Psoas muscle (tissue), 8 donors: ENCODE measurements around the gene ZBTB6. TPM values are rescaled to one million over a fixed set of nuclear protein-coding genes. Genes with fewer than 3 reads are reported as not detected.

Experiments used
- ATAC-seq, 4 donors: fragments of 200-7000 bp; cut with Tn5 transposase; one replicate each; pipeline ENCODE4 v1.9.1; 2020; ENCODE audit warnings: moderate library complexity in 3 of 4, mild to moderate bottlenecking in 2 of 4
- DNase-seq, 2 donors: peaks; one replicate each; pipeline ENCODE4 v3.0.0-alpha.2; 2020
- H3K27ac ChIP-seq: fragments of 200-600 bp; one replicate; pipeline ENCODE4 v1.8.0; 2022
- H3K27me3 ChIP-seq, 3 donors: fragments of 200-600 bp in 1 of 3; one replicate each; pipeline versions ENCODE4 v1.6.1 to v1.8.0; 2013 to 2022; ENCODE audit warnings: low read length in 2 of 3, mild to moderate bottlenecking in 2 of 3, moderate library complexity in 1 of 3; ENCODE audit not compliant: insufficient read depth in 3 of 3
- H3K36me3 ChIP-seq, 2 donors: fragments of 200-600 bp in 1 of 2; one replicate each; pipeline versions ENCODE4 v1.6.1 to v1.8.0; 2013 to 2022; ENCODE audit warnings: low read depth in 1 of 2, mild to moderate bottlenecking in 1 of 2, moderate library complexity in 1 of 2; ENCODE audit not compliant: insufficient read depth in 1 of 2
- H3K4me1 ChIP-seq: fragments of 200-600 bp; one replicate; pipeline ENCODE4 v1.8.0; 2022
- H3K4me3 ChIP-seq: fragments of 200-600 bp; one replicate; pipeline ENCODE4 v1.8.0; 2022; ENCODE audit warnings: mild to moderate bottlenecking
- H3K9me3 ChIP-seq: fragments of 200-600 bp; one replicate; pipeline ENCODE4 v1.8.0; 2022
- WGBS, 3 donors: extraction: QIAGEN DNeasy Blood & Tissue Kit; methylation state at CpG; one replicate each; pipeline versions ENCODE4 v1.1.6 to v1.1.7; 2013; 5-methylcytosine and 5-hydroxymethylcytosine counted together
- intact Hi-C, 2 donors: fragments of 100-400 bp; cut with DNase I; formaldehyde crosslinking; loops; one replicate each; pipeline versions ENCODE4 v1.11.0 to v1.14.2; 2022
- polyA plus RNA-seq, 3 donors: library from polyadenylated mRNA; stranded (reverse); fragments of 200-250 nt; gene quantifications; one replicate each; pipeline ENCODE4 v1.2.3, GENCODE V29; 2013
- total RNA-seq, 4 donors: library from RNA; stranded (reverse); fragmentation: NEBNext Ultra II Directional in 2 of 4; extraction: Animal tissue kit (Norgen Biotek cat#: 25700) in 2 of 4; gene quantifications; one replicate each; pipeline versions ENCODE4 v1.2.1 to v1.2.4, GENCODE V29; 2021 to 2023
- TF ChIP-seq, protein P1 (sequence below): fragments of 200-600 bp; IDR thresholded peaks from one replicate; pipeline ENCODE4 v1.8.0; 2022; ENCODE audit warnings: antibody characterized with exemption
- donor health status: healthy with polysubstance abuse.
- donor health status: DM: no; HTN: no; CAD: no; lungs with moderate emphysema.
- donor health status: Bipolar disorder and iron deficiency.
- donor health status: healthy.
- donor health status: DM: yes; HTN: yes; CAD: no.
- donor health status: DM: no; HTN: no; CAD: no.
- donor health status: DM: no; HTN: no; CAD: no.
- donor health status: DM: yes; HTN: yes; CAD: no.

ZBTB6 gene
- total and polyA plus RNA-seq, 7 donors: 3.9 to 12.6 (median 6.2) TPM

DNA sequence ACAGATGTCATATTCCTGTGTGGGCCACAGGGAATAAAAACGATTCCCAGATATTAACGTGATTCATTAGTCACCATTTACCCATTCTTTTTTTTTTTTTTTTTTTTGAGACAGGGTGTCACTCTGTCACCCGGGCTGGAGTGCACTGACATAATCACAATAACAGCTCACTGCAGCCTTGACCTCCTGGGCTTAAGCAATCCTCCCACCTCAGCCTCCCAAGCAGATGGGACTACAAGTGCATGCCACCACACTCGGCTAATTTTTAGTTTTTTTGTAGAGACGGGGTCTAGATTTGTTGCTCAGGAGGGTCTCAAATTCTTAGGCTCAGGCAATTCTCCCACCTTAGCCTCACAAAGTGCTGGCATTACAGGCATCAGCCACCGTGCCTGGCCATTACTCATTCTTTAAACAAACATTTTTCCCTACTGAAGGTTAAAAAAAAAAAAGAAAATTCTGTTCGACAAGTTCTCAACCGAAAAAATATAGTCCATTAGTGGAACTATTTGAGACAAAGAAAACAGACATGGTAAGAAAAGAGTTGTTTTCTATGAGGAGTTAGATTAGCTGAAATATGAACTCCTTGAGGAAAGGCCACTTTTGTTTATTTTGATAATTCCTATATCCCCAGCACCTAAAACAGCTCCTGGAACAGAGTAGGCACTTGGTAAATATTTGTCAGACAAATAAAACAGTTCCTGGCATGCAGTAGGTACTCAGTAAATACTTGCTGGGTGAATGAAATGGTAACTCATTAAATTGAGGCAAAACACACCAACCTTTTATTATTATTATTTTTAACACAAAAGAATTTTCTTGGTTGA is 52.6 kb downstream of the ZBTB6 start:
- no peak for DNase-seq
- TF ChIP-seq, protein P1, sequence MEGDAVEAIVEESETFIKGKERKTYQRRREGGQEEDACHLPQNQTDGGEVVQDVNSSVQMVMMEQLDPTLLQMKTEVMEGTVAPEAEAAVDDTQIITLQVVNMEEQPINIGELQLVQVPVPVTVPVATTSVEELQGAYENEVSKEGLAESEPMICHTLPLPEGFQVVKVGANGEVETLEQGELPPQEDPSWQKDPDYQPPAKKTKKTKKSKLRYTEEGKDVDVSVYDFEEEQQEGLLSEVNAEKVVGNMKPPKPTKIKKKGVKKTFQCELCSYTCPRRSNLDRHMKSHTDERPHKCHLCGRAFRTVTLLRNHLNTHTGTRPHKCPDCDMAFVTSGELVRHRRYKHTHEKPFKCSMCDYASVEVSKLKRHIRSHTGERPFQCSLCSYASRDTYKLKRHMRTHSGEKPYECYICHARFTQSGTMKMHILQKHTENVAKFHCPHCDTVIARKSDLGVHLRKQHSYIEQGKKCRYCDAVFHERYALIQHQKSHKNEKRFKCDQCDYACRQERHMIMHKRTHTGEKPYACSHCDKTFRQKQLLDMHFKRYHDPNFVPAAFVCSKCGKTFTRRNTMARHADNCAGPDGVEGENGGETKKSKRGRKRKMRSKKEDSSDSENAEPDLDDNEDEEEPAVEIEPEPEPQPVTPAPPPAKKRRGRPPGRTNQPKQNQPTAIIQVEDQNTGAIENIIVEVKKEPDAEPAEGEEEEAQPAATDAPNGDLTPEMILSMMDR: no peak
- peaks cover 2 to 73% of the 10 kb centered on the region in 2 donors for H3K36me3 ChIP-seq
- no peak overlapping the region for H3K4me3 ChIP-seq
- 91 to 92% (median 91%) methylated on average over 8 of the region's 8 CpGs for WGBS, 3 donors
- no peak for ATAC-seq
- no peak overlapping the region for H3K27ac ChIP-seq
- H3K4me1 ChIP-seq: no peaks in the 10 kb centered on the region
- intact Hi-C loops: no loop called here
- H3K27me3 ChIP-seq: no peaks in the 10 kb centered on the region
- H3K9me3 ChIP-seq: no peaks in the 10 kb centered on the region

Other genes with a start within 250 kb of the ZBTB6 start
- gene OR1L3, start 238.2 kb downstream of the ZBTB6 start, total RNA-seq: not detected
- gene OR1L3, start 238.2 kb downstream of the ZBTB6 start, polyA plus RNA-seq: not detected
- gene OR1L4, start 189.3 kb downstream of the ZBTB6 start, total RNA-seq: not detected
- not detected for gene OR1L4, start 189.3 kb downstream of the ZBTB6 start, polyA plus RNA-seq
- gene OR1L6, start 171.0 kb downstream of the ZBTB6 start, total RNA-seq: not detected
- not detected for gene OR1L6, start 171.0 kb downstream of the ZBTB6 start, polyA plus RNA-seq
- not detected for gene OR5C1, start 124.4 kb downstream of the ZBTB6 start, total RNA-seq
- gene OR5C1, start 124.4 kb downstream of the ZBTB6 start, polyA plus RNA-seq: not detected
- not detected for gene OR1K1, start 113.2 kb downstream of the ZBTB6 start, total RNA-seq
- gene OR1K1, start 113.2 kb downstream of the ZBTB6 start, polyA plus RNA-seq: not detected
- gene PDCL, start 84.7 kb downstream of the ZBTB6 start, total RNA-seq: 1 to 10 TPM; 4.1 to 5.7 (median 4.5) TPM
- 1 to 10 TPM; 3.8 to 5.1 (median 4.7) TPM for gene PDCL, start 84.7 kb downstream of the ZBTB6 start, polyA plus RNA-seq
- 10 to 100 TPM; 24.8 to 33.7 (median 31.6) TPM for gene RC3H2, start 8.0 kb downstream of the ZBTB6 start, total RNA-seq
- gene RC3H2, start 8.0 kb downstream of the ZBTB6 start, polyA plus RNA-seq: 10 to 100 TPM in 2 of 3 donors, 1 to 10 TPM in 1; 5.6 to 23.4 (median 11.3) TPM
- 1 to 10 TPM; 2.0 to 4.8 (median 2.8) TPM for gene ZBTB26, start 18.2 kb upstream of the ZBTB6 start, total RNA-seq
- 1 to 10 TPM; 2.2 to 4.3 (median 3.9) TPM for gene ZBTB26, start 18.2 kb upstream of the ZBTB6 start, polyA plus RNA-seq
- gene RABGAP1, start 27.7 kb upstream of the ZBTB6 start, total RNA-seq: 10 to 100 TPM; 32.8 to 57.9 (median 39.2) TPM
- gene RABGAP1, start 27.7 kb upstream of the ZBTB6 start, polyA plus RNA-seq: 10 to 100 TPM; 15.5 to 33.8 (median 16.1) TPM
- gene GPR21, start 120.3 kb upstream of the ZBTB6 start, total RNA-seq: under 1 TPM in 1 of 4 donors, not detected in 3; 0.64 TPM
- gene GPR21, start 120.3 kb upstream of the ZBTB6 start, polyA plus RNA-seq: under 1 TPM in 2 of 3 donors, not detected in 1; 0.05 to 0.12 TPM